Measurements from ENCODE around the gene CACNG6. TPM values are rescaled to one million over a fixed set of nuclear protein-coding genes. Genes with fewer than 3 reads are reported as not detected.
"Not testable (repeated sequence)": the region's sequence is repeated elsewhere in the genome, so short reads cannot be mapped to it uniquely, and the experiment has no call there.

CACNG6 gene
- total RNA-seq, 1 donor, result 0.36 TPM

DNA sequence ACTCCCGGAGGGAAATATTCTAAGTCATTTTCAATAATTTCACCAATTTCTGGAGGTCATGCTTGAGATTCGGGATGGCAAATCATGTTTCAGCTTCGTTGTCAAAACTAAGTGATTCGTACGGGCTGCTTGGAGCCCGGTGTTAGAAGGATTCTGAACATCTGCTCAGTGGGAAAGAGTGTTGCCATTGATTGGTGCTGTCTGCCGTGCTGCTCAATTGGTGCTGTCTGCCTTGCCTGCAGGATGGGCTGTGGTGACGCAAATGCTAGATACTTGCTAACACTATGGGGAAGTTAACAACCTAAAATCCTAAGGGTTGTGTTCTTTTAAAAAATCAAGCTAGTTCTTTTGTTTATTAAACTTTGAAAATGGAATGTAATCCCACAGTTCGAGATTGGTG is 46.0 kb upstream of the CACNG6 start:
- Histone ChIP-seq H3K4me3 (ENCODE audit: insufficient read depth, low read length) (no peak overlapping the region), H3K79me2 (ENCODE audit: insufficient read depth, low read length) (no peaks in the 10 kb centered on the region), H2AFZ (ENCODE audit: low read length) (no peak overlapping the region), H3K36me3 (ENCODE audit: insufficient read depth, low read length) (no peaks in the 10 kb centered on the region), H4K20me1 (ENCODE audit: insufficient read depth, low read length) (no peaks in the 10 kb centered on the region), H3K27me3 (ENCODE audit: insufficient read depth, low read length) (peaks cover 22% of the 10 kb centered on the region), H3K4me1 (ENCODE audit: insufficient read depth, low read length) (no peaks in the 10 kb centered on the region), H3K27ac (ENCODE audit: low read depth, low read length) (no peak overlapping the region), H3K4me2 (ENCODE audit: insufficient read depth, low read length) (no peak overlapping the region), H3K9me3 (ENCODE audit: low read depth, low read length) (no peaks in the 10 kb centered on the region)
- TF ChIP-seq, protein P1, sequence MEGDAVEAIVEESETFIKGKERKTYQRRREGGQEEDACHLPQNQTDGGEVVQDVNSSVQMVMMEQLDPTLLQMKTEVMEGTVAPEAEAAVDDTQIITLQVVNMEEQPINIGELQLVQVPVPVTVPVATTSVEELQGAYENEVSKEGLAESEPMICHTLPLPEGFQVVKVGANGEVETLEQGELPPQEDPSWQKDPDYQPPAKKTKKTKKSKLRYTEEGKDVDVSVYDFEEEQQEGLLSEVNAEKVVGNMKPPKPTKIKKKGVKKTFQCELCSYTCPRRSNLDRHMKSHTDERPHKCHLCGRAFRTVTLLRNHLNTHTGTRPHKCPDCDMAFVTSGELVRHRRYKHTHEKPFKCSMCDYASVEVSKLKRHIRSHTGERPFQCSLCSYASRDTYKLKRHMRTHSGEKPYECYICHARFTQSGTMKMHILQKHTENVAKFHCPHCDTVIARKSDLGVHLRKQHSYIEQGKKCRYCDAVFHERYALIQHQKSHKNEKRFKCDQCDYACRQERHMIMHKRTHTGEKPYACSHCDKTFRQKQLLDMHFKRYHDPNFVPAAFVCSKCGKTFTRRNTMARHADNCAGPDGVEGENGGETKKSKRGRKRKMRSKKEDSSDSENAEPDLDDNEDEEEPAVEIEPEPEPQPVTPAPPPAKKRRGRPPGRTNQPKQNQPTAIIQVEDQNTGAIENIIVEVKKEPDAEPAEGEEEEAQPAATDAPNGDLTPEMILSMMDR (IDR thresholded peaks at IDR 0.05; ENCODE audit: extremely low read depth, low read depth, low read length), result no peak
- no peak for DNase-seq (ENCODE audit: insufficient read length, low spot score, missing footprints)

DNA sequence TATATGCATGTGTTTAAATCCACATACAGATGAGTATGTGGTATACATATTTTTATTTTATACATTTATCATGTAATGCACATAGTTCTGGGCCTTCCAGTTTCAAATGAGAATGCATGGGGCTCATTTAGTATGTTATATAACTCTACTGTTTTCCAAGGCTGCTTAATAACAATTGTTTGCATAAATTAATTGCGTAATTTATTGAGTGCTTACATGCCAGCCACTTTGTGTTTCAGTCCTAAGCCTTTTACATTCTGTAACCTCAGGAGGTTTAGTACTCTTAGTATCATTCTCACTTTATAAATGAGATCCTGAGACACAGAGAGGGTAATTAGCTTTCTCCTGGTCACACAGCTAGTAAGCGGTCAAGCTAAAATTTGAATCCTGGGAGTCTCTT is 45.4 kb upstream of the CACNG6 start:
- H2AFZ ChIP-seq (ENCODE audit: low read length), result no peak overlapping the region
- H4K20me1 ChIP-seq (ENCODE audit: insufficient read depth, low read length), result no peaks in the 10 kb centered on the region
- H3K4me1 ChIP-seq (ENCODE audit: insufficient read depth, low read length), result no peaks in the 10 kb centered on the region
- no peaks in the 10 kb centered on the region for H3K9me3 ChIP-seq (ENCODE audit: low read depth, low read length)
- H3K27ac ChIP-seq (ENCODE audit: low read depth, low read length), result no peak overlapping the region
- TF ChIP-seq, protein P1 (IDR thresholded peaks at IDR 0.05; ENCODE audit: extremely low read depth, low read depth, low read length), result no peak
- peaks cover 22% of the 10 kb centered on the region for H3K27me3 ChIP-seq (ENCODE audit: insufficient read depth, low read length)
- no peak overlapping the region for H3K4me2 ChIP-seq (ENCODE audit: insufficient read depth, low read length)
- no peak for DNase-seq (ENCODE audit: insufficient read length, low spot score, missing footprints)
- no peaks in the 10 kb centered on the region for H3K36me3 ChIP-seq (ENCODE audit: insufficient read depth, low read length)
- H3K4me3 ChIP-seq (ENCODE audit: insufficient read depth, low read length), result no peak overlapping the region
- H3K79me2 ChIP-seq (ENCODE audit: insufficient read depth, low read length), result no peaks in the 10 kb centered on the region

DNA sequence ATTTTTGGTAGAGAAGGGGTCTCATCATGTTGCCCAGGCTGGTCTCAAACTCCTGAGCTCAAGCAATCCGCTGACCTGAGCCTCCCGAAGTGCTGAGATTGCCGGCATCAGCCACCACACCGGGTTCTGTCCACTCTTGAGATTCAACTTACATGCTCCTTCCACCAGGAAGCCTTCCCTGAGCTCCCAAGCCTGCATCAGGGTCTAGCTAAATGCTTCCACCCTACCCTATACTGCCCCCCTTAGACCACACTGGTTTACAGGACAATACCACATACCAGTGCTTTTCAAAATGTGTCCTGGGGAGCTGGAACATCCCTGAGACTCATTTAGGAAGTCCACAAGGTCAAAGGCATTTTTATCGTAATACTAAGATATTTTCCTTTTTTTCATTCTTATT is 43.8 kb upstream of the CACNG6 start:
- Histone ChIP-seq H3K27me3 (ENCODE audit: insufficient read depth, low read length) (peaks cover 11% of the 10 kb centered on the region), H4K20me1 (ENCODE audit: insufficient read depth, low read length) (no peaks in the 10 kb centered on the region), H3K4me2 (ENCODE audit: insufficient read depth, low read length) (no peak overlapping the region), H3K4me3 (ENCODE audit: insufficient read depth, low read length) (no peak overlapping the region), H3K79me2 (ENCODE audit: insufficient read depth, low read length) (no peaks in the 10 kb centered on the region), H3K27ac (ENCODE audit: low read depth, low read length) (no peak overlapping the region), H3K9me3 (ENCODE audit: low read depth, low read length) (no peaks in the 10 kb centered on the region), H3K36me3 (ENCODE audit: insufficient read depth, low read length) (no peaks in the 10 kb centered on the region), H2AFZ (ENCODE audit: low read length) (no peak overlapping the region), H3K4me1 (ENCODE audit: insufficient read depth, low read length) (no peaks in the 10 kb centered on the region)
- no peak for DNase-seq (ENCODE audit: insufficient read length, low spot score, missing footprints)
- TF ChIP-seq, protein P1 (IDR thresholded peaks at IDR 0.05; ENCODE audit: extremely low read depth, low read depth, low read length), result no peak

DNA sequence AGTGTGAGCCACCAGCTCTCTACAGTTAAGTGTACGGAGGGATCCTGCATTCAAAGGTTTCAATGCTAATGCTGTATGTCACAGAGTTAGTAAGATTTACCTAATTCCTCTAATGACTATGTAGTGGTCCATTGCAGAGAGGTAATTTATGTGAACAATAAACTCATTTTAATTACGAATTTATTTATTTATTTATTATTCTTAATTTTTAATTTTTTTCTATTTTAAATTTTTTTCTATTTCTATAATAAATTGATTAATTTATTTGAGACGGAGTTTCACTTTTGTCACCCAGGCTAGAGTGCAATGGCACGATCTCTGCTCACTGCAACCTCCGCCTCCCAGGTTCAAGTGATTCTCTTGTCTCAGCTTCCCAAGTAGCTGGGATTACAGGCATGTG is 42.8 kb upstream of the CACNG6 start:
- H3K36me3 ChIP-seq (ENCODE audit: insufficient read depth, low read length); DNase-seq (ENCODE audit: insufficient read length, low spot score, missing footprints); H3K4me3 ChIP-seq (ENCODE audit: insufficient read depth, low read length); H2AFZ ChIP-seq (ENCODE audit: low read length); H3K27ac ChIP-seq (ENCODE audit: low read depth, low read length); H3K79me2 ChIP-seq (ENCODE audit: insufficient read depth, low read length); H4K20me1 ChIP-seq (ENCODE audit: insufficient read depth, low read length); H3K4me2 ChIP-seq (ENCODE audit: insufficient read depth, low read length); H3K9me3 ChIP-seq (ENCODE audit: low read depth, low read length); H3K27me3 ChIP-seq (ENCODE audit: insufficient read depth, low read length); H3K4me1 ChIP-seq (ENCODE audit: insufficient read depth, low read length): not testable (repeated sequence)
